ENCODE measurements around the gene SLC39A13. TPM values are rescaled to one million over a fixed set of nuclear protein-coding genes. Genes with fewer than 3 reads are reported as not detected.

The SLC39A13 gene
- total and polyA plus RNA-seq, 2 of the 4 experiments (the other 2 are of a cell fraction), result 32.4 to 144 TPM

DNA sequence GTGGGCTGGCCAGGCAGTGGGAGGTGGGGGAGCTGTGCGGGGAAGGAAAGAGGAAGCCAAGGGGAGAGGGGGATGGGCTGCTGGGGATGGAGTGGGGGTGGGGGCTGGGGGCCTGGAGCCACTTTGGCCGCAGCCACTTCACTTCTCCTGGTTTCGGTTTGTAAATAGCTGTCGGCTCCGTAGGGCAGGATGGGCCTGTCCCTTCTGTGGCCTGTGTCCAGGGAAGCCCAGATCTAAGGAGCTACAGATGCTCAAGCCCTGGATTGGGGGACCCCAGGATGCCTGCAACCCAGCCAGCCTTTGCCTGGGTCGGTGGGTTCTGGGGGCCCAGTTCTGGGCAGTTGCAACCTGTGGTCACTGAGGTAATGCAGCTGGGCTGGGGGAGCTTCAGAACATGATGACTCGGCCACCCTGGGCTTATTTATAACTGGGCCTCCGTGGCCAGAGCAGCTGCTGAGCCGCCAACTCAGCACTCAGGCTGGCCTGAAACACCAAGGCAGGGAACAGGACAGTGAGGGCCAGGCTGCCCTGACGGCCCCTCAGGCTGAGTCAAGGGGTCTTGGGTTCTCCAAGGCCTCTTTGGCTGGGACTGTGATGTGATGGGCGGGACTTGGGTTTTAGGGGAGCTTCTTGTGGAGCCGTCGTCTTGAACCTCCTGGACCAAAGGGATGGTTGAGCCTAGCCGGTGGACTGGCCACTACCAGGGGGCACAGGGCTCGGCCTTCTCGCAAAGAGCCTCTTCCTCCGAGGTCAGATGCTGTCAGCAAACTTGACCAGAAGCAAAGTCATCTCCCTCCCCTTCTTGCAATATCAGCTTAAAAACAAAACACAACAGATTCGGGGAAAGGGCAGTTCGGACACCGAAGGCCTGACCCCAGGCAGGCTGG is 15.0 kb upstream of the SLC39A13 start:
- Histone ChIP-seq H3K27me3 (ENCODE audit: control insufficient read depth, insufficient read depth, low read length) (no peaks in the 10 kb centered on the region), H3K23ac (ENCODE audit: low read depth, low read length) (peak overlapping the region; percentile 63; the same call in 1 of the 2 replicates), H2BK15ac (ENCODE audit: low read depth, low read length) (peak overlapping the region; percentile 64; the same call in 2 of the 3 replicates), H3K27ac (ENCODE audit: insufficient read depth, low read length) (peak overlapping the region; percentile 66), H3K9ac (ENCODE audit: low read depth, low read length) (no peak overlapping the region), H3K36me3 (ENCODE audit: control insufficient read depth, insufficient read depth, low read length) (no peaks in the 10 kb centered on the region), H3K4me3 (ENCODE audit: insufficient read depth, low read depth, low read length) (no peak overlapping the region), H2AK5ac (ENCODE audit: low read depth, low read length) (peak overlapping the region; percentile 93; the same call in 1 of the 2 replicates), H3K18ac (ENCODE audit: low read depth, low read length) (peak overlapping the region; percentile 48), H4K20me1 (ENCODE audit: insufficient read depth, low read length) (no peaks in the 10 kb centered on the region), H4K5ac (ENCODE audit: low read depth, low read length) (peak overlapping the region; percentile 38), H3K56ac (ENCODE audit: extremely low read depth, insufficient read depth, low read length) (no peak overlapping the region), H2AK9ac (replicated peaks; ENCODE audit: low read depth, low read length, poor library complexity) (peak overlapping the region; percentile 77), H3K9me3 (ENCODE audit: control insufficient read depth, insufficient read depth, low read length) (no peaks in the 10 kb centered on the region), H3K4me1 (ENCODE audit: control insufficient read depth, insufficient read depth, low read length) (peaks cover 9% of the 10 kb centered on the region), H3K79me1 (ENCODE audit: low read depth in 1 of 2, low read length in 2 of 2) (no peaks in the 10 kb centered on the region), H2BK20ac (ENCODE audit: low read depth, low read length) (peak overlapping the region; percentile 71), H2BK120ac (ENCODE audit: low read depth, low read length) (peak overlapping the region; percentile 84), H3K4me2 (ENCODE audit: low read depth, low read length) (peak overlapping the region; percentile 41), H4K8ac (ENCODE audit: low read depth in 2 of 2, low read length in 2 of 2) (peak overlapping the region; percentile 61 to 91; a peak in 3 of 4 replicates), H3K4ac (ENCODE audit: low read depth, low read length) (peak overlapping the region; percentile 90), H3K9me1 (ENCODE audit: insufficient read depth, low read length) (peaks cover 6% of the 10 kb centered on the region), H2BK5ac (ENCODE audit: low read depth, low read length, poor library complexity, severe bottlenecking) (peak overlapping the region; percentile 59), H4K91ac (ENCODE audit: insufficient read depth, low read depth, low read length) (peak overlapping the region; percentile 58), H2AFZ (replicated peaks; ENCODE audit: low read length, poor library complexity) (peak overlapping the region; percentile 87), H3K14ac (replicated peaks; ENCODE audit: low read depth, low read length) (peak overlapping the region; percentile 85)
- dilution Hi-C loops (cut with HindIII; ENCODE audit: low sequenced_read_pairs, unreplicated experiment), result no loop called here
- WGBS, 2 experiments (ENCODE audit: extremely low coverage in 2 of 2, insufficient read length in 1 of 2), result 37% methylated on average over 7 of the region's 20 CpGs; no CpG with 5 or more reads in 1 of the 2 experiments
- no TSS peak for BruUV-seq (replicated peaks)
- intact Hi-C loops (cut with micrococcal nuclease), result no loop called here
- ChIA-PET CTCF (interaction anchor here (1.3 kb wide), 1 partner anchor 19 kb away, joined by 3 read pairs; no protein-coding TSS in a partner anchor), POLR2A (ENCODE audit: unreplicated experiment) (interaction anchor here (0.5 kb wide), 1 partner anchor 18 kb away, joined by 3 read pairs; no protein-coding TSS in a partner anchor)
- in situ Hi-C loops (cut with MboI; ENCODE audit: low sequenced_read_pairs), result no loop called here
- peak; percentile 91 for ATAC-seq (ENCODE audit: low read depth)
- peak; percentile 88 for DNase-seq
- TF ChIP-seq NFE2L2 (IDR thresholded peaks at IDR 0.05; ENCODE audit: low read depth, low read length) (peak; percentile 52; the same call in 1 of the 2 replicates), FOS (IDR thresholded peaks at IDR 0.05; ENCODE audit: low read depth, low read length) (0 out of 2 replicates have a peak, but pooled peaks have one; percentile 25), SMC3 (IDR thresholded peaks at IDR 0.05; ENCODE audit: low read depth, low read length) (no peak), MAFK (IDR thresholded peaks at IDR 0.05; ENCODE audit: low read depth, low read length) (peak; percentile 75), RFX5 (IDR thresholded peaks at IDR 0.05; ENCODE audit: low read depth, low read length) (no peak), CEBPB (IDR thresholded peaks at IDR 0.05; ENCODE audit: low read depth, low read length) (no peak), MXI1 (IDR thresholded peaks at IDR 0.05; ENCODE audit: borderline replicate concordance, low read depth, low read length) (no peak), RCOR1 (IDR thresholded peaks at IDR 0.05; ENCODE audit: insufficient replicate concordance, low read length) (no peak)
- TF ChIP-seq, protein P1, sequence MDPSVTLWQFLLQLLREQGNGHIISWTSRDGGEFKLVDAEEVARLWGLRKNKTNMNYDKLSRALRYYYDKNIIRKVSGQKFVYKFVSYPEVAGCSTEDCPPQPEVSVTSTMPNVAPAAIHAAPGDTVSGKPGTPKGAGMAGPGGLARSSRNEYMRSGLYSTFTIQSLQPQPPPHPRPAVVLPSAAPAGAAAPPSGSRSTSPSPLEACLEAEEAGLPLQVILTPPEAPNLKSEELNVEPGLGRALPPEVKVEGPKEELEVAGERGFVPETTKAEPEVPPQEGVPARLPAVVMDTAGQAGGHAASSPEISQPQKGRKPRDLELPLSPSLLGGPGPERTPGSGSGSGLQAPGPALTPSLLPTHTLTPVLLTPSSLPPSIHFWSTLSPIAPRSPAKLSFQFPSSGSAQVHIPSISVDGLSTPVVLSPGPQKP (IDR thresholded peaks at IDR 0.05; ENCODE audit: borderline replicate concordance, low read depth, low read length), result no peak
- TF ChIP-seq, protein P2, sequence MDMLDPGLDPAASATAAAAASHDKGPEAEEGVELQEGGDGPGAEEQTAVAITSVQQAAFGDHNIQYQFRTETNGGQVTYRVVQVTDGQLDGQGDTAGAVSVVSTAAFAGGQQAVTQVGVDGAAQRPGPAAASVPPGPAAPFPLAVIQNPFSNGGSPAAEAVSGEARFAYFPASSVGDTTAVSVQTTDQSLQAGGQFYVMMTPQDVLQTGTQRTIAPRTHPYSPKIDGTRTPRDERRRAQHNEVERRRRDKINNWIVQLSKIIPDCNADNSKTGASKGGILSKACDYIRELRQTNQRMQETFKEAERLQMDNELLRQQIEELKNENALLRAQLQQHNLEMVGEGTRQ (IDR thresholded peaks at IDR 0.05; ENCODE audit: low read depth, low read length), result no peak
- TF ChIP-seq, protein P3, sequence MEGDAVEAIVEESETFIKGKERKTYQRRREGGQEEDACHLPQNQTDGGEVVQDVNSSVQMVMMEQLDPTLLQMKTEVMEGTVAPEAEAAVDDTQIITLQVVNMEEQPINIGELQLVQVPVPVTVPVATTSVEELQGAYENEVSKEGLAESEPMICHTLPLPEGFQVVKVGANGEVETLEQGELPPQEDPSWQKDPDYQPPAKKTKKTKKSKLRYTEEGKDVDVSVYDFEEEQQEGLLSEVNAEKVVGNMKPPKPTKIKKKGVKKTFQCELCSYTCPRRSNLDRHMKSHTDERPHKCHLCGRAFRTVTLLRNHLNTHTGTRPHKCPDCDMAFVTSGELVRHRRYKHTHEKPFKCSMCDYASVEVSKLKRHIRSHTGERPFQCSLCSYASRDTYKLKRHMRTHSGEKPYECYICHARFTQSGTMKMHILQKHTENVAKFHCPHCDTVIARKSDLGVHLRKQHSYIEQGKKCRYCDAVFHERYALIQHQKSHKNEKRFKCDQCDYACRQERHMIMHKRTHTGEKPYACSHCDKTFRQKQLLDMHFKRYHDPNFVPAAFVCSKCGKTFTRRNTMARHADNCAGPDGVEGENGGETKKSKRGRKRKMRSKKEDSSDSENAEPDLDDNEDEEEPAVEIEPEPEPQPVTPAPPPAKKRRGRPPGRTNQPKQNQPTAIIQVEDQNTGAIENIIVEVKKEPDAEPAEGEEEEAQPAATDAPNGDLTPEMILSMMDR (conservative IDR thresholded peaks at IDR 0.05; ENCODE audit: low read depth, low read length), result no peak

Data from IMR-90 (cell line).